ENCODE data around the gene RCCD1.

RCCD1 gene

DNA sequence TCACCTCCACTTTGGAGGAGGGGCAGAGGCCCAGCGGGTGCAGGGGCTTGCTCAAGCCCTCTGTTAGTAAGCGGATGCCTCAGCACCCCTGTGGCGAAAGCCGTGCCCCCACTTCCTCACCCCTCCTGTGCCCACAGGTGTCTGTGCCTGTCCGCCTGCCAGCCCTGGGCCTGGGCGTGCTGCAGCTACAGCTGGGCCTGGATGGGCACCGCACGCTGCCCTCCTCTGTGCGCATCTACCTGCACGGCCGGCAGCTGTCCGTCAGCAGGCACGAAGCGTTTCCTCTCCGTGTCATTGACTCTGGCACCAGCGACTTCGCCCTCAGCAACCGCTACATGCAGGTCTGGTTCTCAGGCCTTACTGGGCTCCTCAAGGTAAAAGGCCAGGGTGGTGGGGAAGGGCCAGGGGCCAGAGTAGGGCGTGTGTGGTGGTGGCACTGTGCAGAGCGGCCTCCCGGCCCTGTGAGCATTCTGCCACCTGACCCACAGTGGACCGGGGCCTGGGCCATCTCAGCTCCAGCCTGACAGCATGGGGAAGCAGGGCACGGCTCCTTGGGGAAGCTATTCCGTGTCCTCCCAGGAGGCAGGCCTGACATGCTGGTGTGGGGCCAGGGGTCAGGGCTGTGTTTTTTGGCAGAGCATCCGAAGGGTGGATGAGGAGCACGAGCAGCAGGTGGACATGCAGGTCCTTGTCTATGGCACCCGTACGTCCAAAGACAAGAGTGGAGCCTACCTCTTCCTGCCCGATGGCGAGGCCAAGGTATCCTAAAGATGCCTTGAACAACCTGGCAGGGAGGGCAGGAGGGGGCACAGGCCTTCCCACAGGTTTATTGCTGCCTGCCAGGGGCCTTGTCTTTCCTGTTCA is 42.5 kb upstream of the RCCD1 start:
- Histone ChIP-seq H3K27me3 (ENCODE audit: insufficient read depth, low read length) (no peaks in the 10 kb centered on the region), H3K4me3 (ENCODE audit: low read depth, low read length) (no peak overlapping the region), H3K36me3 (ENCODE audit: insufficient read depth, low read length) (no peaks in the 10 kb centered on the region), H2AFZ (ENCODE audit: low read length, unreplicated experiment) (no peak overlapping the region), H3K4me1 (ENCODE audit: control insufficient read depth, insufficient read depth, low read length, unreplicated experiment) (no peaks in the 10 kb centered on the region), H3K79me2 (ENCODE audit: control insufficient read depth, insufficient read depth, low read length, unreplicated experiment) (no peaks in the 10 kb centered on the region), H3K27ac (ENCODE audit: low read depth, low read length) (no peak overlapping the region)

- H3K36me3 ChIP-seq (ENCODE audit: insufficient read depth, low read length): no peaks in the 10 kb centered on the region
- no peak overlapping the region for H3K27ac ChIP-seq (ENCODE audit: low read depth, low read length)
- H3K27me3 ChIP-seq (ENCODE audit: insufficient read depth, low read length): no peaks in the 10 kb centered on the region
- H3K4me3 ChIP-seq (ENCODE audit: low read depth, low read length): no peak overlapping the region
- H3K4me1 ChIP-seq (ENCODE audit: control insufficient read depth, insufficient read depth, low read length, unreplicated experiment): no peaks in the 10 kb centered on the region
- no peak overlapping the region for H2AFZ ChIP-seq (ENCODE audit: low read length, unreplicated experiment)
- no peaks in the 10 kb centered on the region for H3K79me2 ChIP-seq (ENCODE audit: control insufficient read depth, insufficient read depth, low read length, unreplicated experiment)
These were observed 42.0 kb upstream of the RCCD1 start for GRCh38 chr15:90912770-90913075.

DNA sequence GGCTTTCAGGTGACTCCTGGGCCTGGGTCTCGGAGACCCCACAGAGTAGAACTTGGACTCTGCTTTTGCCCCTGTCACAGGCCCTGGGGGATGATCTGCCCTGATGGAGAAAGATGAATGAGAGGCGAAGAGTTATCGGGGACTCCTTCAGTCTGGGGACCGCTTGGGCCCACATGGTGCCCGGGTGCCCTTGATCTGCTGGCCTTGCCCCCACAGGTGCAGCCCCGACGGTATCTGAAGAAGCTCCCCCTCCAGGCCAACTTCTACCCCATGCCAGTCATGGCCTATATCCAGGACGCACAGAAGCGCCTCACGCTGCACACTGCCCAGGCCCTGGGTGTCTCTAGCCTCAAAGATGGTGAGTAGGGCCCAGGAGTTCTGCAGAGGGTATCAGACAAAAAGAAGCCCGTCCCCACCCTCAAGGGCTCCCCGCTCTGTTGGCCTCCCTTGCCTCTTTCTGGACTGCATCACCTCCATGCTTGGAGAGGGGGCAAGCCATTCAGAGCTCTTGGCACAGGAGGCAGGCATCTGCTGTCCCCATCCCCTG is 41.2 kb upstream of the RCCD1 start:
- H3K27ac ChIP-seq (ENCODE audit: low read depth, low read length): no peak overlapping the region
- H3K79me2 ChIP-seq (ENCODE audit: control insufficient read depth, insufficient read depth, low read length, unreplicated experiment): no peaks in the 10 kb centered on the region
- H3K4me1 ChIP-seq (ENCODE audit: control insufficient read depth, insufficient read depth, low read length, unreplicated experiment): no peaks in the 10 kb centered on the region
- no peaks in the 10 kb centered on the region for H3K27me3 ChIP-seq (ENCODE audit: insufficient read depth, low read length)
- no peaks in the 10 kb centered on the region for H3K36me3 ChIP-seq (ENCODE audit: insufficient read depth, low read length)
- H3K4me3 ChIP-seq (ENCODE audit: low read depth, low read length): no peak overlapping the region
- H2AFZ ChIP-seq (ENCODE audit: low read length, unreplicated experiment): no peak overlapping the region

DNA sequence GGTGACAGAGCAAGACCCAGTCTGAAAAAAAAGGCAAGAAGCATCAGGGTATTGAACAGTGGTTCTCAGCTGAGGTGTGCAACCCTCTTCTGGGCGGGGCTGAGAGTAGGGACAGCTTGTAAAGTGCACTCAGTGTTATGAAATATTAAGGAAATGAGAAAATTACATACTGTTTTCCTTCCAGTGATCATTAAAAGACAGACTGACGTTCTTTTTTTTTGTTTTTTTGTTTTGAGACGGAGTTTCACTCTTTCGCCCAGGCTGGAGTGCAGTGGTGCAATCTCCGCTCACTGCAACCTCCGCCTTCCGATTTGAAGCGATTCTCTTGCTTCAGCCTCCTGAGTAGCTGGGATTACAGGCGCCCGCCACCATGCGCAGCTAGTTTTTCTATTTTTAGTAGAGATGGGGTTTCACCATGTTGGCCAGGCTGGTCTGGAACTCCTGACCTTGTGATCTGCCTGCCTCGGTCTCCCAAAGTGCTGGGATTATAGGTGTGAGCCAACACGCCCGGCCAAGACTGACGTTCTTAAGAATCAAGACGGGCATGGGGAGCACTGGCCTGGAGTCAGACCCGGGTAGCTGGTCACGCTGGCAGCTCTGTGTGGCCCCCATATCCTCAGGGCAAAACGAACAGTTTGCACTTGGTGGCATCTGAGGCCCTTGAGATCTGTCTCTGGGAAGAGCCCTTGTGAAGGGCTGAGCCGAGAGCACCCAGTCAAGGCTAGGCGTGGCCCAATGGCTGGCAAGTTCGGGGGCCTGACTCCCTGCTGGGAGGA is 40.2 kb upstream of the RCCD1 start:
- Histone ChIP-seq H3K4me3 (ENCODE audit: low read depth, low read length) (no peak overlapping the region), H2AFZ (ENCODE audit: low read length, unreplicated experiment) (no peak overlapping the region), H3K27ac (ENCODE audit: low read depth, low read length) (no peak overlapping the region), H3K27me3 (ENCODE audit: insufficient read depth, low read length) (no peaks in the 10 kb centered on the region), H3K79me2 (ENCODE audit: control insufficient read depth, insufficient read depth, low read length, unreplicated experiment) (no peaks in the 10 kb centered on the region), H3K4me1 (ENCODE audit: control insufficient read depth, insufficient read depth, low read length, unreplicated experiment) (no peaks in the 10 kb centered on the region), H3K36me3 (ENCODE audit: insufficient read depth, low read length) (no peaks in the 10 kb centered on the region)

DNA sequence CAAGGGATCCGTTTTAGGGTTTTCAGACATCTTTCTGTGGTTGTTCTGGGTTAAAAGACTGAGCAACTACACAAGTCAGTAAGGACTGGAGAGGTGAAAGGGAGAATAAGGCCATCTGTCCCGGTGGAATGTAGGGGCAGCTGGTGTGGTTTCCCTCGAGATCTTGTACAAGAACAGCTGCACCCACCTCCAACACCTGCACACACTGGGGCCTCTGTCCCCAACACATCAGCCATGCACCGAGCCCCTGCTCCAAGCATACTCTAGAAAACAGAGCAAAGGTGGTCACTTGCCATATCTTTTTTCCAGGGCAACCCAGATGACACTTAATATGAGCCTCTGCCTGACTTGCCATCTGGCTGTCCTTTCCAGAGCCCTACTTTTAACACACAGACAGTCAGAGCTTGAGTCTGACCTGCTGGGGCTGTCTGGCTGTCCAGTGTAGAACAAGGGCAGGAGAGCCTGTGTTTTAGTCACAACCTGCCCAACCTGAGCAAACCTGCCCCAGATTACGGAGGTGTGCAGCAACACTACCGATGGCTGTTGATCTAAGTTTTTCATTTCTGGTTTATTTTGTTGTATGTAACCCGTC is 39.4 kb upstream of the RCCD1 start:
- no peaks in the 10 kb centered on the region for H3K36me3 ChIP-seq (ENCODE audit: insufficient read depth, low read length)
- H3K27ac ChIP-seq (ENCODE audit: low read depth, low read length): no peak overlapping the region
- no peaks in the 10 kb centered on the region for H3K79me2 ChIP-seq (ENCODE audit: control insufficient read depth, insufficient read depth, low read length, unreplicated experiment)
- H3K4me3 ChIP-seq (ENCODE audit: low read depth, low read length): no peak overlapping the region
- H3K27me3 ChIP-seq (ENCODE audit: insufficient read depth, low read length): no peaks in the 10 kb centered on the region
- H2AFZ ChIP-seq (ENCODE audit: low read length, unreplicated experiment): no peak overlapping the region
- no peaks in the 10 kb centered on the region for H3K4me1 ChIP-seq (ENCODE audit: control insufficient read depth, insufficient read depth, low read length, unreplicated experiment)

- Histone ChIP-seq H3K27ac (ENCODE audit: low read depth, low read length) (no peak overlapping the region), H3K79me2 (ENCODE audit: control insufficient read depth, insufficient read depth, low read length, unreplicated experiment) (no peaks in the 10 kb centered on the region), H3K4me3 (ENCODE audit: low read depth, low read length) (no peak overlapping the region), H3K4me1 (ENCODE audit: control insufficient read depth, insufficient read depth, low read length, unreplicated experiment) (no peaks in the 10 kb centered on the region), H2AFZ (ENCODE audit: low read length, unreplicated experiment) (no peak overlapping the region), H3K27me3 (ENCODE audit: insufficient read depth, low read length) (no peaks in the 10 kb centered on the region), H3K36me3 (ENCODE audit: insufficient read depth, low read length) (no peaks in the 10 kb centered on the region)
These were observed 38.8 kb upstream of the RCCD1 start for GRCh38 chr15:90915808-90916440.

DNA sequence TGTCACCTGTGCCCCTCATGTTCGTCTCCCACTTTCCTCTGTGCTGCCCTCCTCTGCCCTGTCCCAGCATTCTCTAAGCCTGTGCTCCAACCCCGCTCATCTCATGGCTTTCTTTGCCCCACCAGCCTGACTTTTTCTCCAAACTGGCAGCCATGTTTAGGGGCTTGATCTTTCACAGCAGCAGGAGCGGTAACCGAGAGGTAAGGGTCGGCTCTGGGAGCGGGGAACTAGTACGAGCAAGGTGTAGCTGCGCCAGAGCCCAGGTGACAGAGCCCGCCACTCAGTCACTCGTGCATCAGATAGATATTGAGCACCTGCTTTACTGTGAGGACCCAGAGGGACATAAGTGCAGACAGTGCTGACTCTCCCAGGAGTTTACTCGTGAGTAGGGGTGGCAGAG is 38.2 kb upstream of the RCCD1 start:
- no peaks in the 10 kb centered on the region for H3K27me3 ChIP-seq (ENCODE audit: insufficient read depth, low read length)
- H2AFZ ChIP-seq (ENCODE audit: low read length, unreplicated experiment): no peak overlapping the region
- H3K27ac ChIP-seq (ENCODE audit: low read depth, low read length): no peak overlapping the region
- no peak overlapping the region for H3K4me3 ChIP-seq (ENCODE audit: low read depth, low read length)
- no peaks in the 10 kb centered on the region for H3K36me3 ChIP-seq (ENCODE audit: insufficient read depth, low read length)
- H3K79me2 ChIP-seq (ENCODE audit: control insufficient read depth, insufficient read depth, low read length, unreplicated experiment): no peaks in the 10 kb centered on the region
- H3K4me1 ChIP-seq (ENCODE audit: control insufficient read depth, insufficient read depth, low read length, unreplicated experiment): no peaks in the 10 kb centered on the region

- Histone ChIP-seq H2AFZ (ENCODE audit: low read length, unreplicated experiment) (no peak overlapping the region), H3K79me2 (ENCODE audit: control insufficient read depth, insufficient read depth, low read length, unreplicated experiment) (no peaks in the 10 kb centered on the region), H3K4me3 (ENCODE audit: low read depth, low read length) (no peak overlapping the region), H3K27me3 (ENCODE audit: insufficient read depth, low read length) (no peaks in the 10 kb centered on the region), H3K27ac (ENCODE audit: low read depth, low read length) (no peak overlapping the region), H3K4me1 (ENCODE audit: control insufficient read depth, insufficient read depth, low read length, unreplicated experiment) (no peaks in the 10 kb centered on the region), H3K36me3 (ENCODE audit: insufficient read depth, low read length) (no peaks in the 10 kb centered on the region)
These were observed 37.1 kb upstream of the RCCD1 start for GRCh38 chr15:90917569-90917968.

GRCh38 chr15:90918034-90918788 is 36.5 kb upstream of the RCCD1 start:
- Histone ChIP-seq H3K27me3 (ENCODE audit: insufficient read depth, low read length) (no peaks in the 10 kb centered on the region), H3K27ac (ENCODE audit: low read depth, low read length) (no peak overlapping the region), H3K4me3 (ENCODE audit: low read depth, low read length) (no peak overlapping the region), H2AFZ (ENCODE audit: low read length, unreplicated experiment) (no peak overlapping the region), H3K4me1 (ENCODE audit: control insufficient read depth, insufficient read depth, low read length, unreplicated experiment) (no peaks in the 10 kb centered on the region), H3K79me2 (ENCODE audit: control insufficient read depth, insufficient read depth, low read length, unreplicated experiment) (no peaks in the 10 kb centered on the region), H3K36me3 (ENCODE audit: insufficient read depth, low read length) (no peaks in the 10 kb centered on the region)

GRCh38 chr15:90918835-90919234 is 35.8 kb upstream of the RCCD1 start:
- H3K27ac ChIP-seq (ENCODE audit: low read depth, low read length): no peak overlapping the region
- H2AFZ ChIP-seq (ENCODE audit: low read length, unreplicated experiment): no peak overlapping the region
- H3K36me3 ChIP-seq (ENCODE audit: insufficient read depth, low read length): no peaks in the 10 kb centered on the region
- no peaks in the 10 kb centered on the region for H3K79me2 ChIP-seq (ENCODE audit: control insufficient read depth, insufficient read depth, low read length, unreplicated experiment)
- H3K4me1 ChIP-seq (ENCODE audit: control insufficient read depth, insufficient read depth, low read length, unreplicated experiment): no peaks in the 10 kb centered on the region
- H3K4me3 ChIP-seq (ENCODE audit: low read depth, low read length): no peak overlapping the region
- H3K27me3 ChIP-seq (ENCODE audit: insufficient read depth, low read length): no peaks in the 10 kb centered on the region

Data from ACC112 (cell line).